Panc1 (cell line): ENCODE results near the gene MGMT.

Experiments used
- POLR2AphosphoS5 ChIP-seq: IDR thresholded peaks from 2 replicates; pipeline ENCODE4 v1.6.1; 2012; ENCODE audit warnings: mild to moderate bottlenecking, low read depth, low read length, moderate library complexity
- TF ChIP-seq, protein P1 (sequence below): fragments of 450-650 bp; IDR thresholded peaks from 2 replicates; pipeline ENCODE4 v1.5.1; 2017; ENCODE audit warnings: mild to moderate bottlenecking

- TF ChIP-seq POLR2AphosphoS5: no peak
- TF ChIP-seq, protein P1, sequence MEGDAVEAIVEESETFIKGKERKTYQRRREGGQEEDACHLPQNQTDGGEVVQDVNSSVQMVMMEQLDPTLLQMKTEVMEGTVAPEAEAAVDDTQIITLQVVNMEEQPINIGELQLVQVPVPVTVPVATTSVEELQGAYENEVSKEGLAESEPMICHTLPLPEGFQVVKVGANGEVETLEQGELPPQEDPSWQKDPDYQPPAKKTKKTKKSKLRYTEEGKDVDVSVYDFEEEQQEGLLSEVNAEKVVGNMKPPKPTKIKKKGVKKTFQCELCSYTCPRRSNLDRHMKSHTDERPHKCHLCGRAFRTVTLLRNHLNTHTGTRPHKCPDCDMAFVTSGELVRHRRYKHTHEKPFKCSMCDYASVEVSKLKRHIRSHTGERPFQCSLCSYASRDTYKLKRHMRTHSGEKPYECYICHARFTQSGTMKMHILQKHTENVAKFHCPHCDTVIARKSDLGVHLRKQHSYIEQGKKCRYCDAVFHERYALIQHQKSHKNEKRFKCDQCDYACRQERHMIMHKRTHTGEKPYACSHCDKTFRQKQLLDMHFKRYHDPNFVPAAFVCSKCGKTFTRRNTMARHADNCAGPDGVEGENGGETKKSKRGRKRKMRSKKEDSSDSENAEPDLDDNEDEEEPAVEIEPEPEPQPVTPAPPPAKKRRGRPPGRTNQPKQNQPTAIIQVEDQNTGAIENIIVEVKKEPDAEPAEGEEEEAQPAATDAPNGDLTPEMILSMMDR: no peak
These were observed 39.2 kb downstream of the MGMT start for GRCh38 chr10:129506101-129506797.
